ENCODE data around the gene FGF6.

DNA sequence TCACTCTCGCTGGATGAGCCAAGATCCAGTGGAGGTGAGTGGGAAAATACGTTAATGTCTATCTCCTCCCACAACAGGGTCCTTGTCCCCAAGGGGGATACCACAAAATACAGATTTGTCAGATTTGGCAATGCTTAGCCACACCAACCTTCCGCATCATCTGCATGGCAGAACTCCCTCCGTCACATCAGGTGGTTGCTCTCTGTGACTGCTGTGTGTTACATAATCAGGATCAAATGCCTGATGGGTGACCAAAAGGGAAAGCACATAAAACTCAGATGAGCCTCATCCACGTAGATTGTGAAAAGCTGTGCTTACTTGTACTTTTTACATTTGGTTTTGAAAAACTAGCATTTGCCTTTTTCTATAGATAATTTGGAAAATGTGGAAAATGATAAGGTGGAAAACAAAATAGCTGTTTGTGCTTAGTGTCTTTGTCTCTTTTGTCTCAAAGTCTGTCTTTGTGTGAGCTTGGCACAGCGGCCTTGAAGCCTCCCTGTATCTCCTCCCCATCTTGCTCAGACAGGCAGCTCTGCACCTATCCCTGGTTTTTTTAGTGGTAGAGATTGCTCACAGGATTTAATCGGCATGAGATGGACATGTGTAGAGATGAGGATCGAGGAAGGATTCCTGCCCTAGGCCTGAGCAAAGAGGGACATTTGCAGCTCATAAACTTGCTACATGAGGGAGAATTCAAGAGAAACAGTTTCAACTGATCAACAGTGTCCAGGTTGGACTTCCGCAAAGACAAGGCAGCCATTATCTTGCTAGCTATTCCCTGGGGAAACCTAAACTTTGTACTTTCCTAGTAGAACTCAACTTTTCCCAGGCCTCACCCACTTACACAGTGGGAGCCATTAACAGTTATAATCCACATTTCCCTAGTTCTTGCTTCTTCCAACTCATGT is 3.6 kb upstream of the FGF6 start:
- TF ChIP-seq FOXP2 (optimal IDR thresholded peaks at IDR 0.05; ENCODE audit: control extremely low read depth, extremely low read length, insufficient read depth) (no peak), EZH2 (IDR thresholded peaks at IDR 0.05) (no peak), POLR2AphosphoS5 (IDR thresholded peaks at IDR 0.05; ENCODE audit: borderline replicate concordance, low read depth, low read length) (no peak)
